ENCODE results near the gene CUBN.

DNA sequence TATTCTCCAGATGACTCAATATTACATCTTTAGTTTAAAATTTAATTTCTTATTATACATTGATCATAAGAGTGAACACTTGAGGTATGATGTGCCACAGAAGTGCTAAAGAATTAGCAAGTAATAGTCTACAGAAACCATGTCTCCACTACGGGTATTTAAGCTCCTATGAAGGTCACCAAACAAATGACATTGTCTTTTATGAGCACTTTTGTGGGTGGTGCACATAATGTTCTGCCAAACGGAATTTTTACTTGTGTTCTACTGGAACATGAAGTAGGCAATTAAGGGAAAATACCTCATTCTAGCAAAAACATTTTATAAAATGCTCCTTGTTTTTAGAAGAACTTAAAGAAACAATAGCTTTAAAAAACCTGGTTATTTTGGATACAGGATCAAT, 27.4 kb upstream of the CUBN start:
- TF ChIP-seq, protein P1, sequence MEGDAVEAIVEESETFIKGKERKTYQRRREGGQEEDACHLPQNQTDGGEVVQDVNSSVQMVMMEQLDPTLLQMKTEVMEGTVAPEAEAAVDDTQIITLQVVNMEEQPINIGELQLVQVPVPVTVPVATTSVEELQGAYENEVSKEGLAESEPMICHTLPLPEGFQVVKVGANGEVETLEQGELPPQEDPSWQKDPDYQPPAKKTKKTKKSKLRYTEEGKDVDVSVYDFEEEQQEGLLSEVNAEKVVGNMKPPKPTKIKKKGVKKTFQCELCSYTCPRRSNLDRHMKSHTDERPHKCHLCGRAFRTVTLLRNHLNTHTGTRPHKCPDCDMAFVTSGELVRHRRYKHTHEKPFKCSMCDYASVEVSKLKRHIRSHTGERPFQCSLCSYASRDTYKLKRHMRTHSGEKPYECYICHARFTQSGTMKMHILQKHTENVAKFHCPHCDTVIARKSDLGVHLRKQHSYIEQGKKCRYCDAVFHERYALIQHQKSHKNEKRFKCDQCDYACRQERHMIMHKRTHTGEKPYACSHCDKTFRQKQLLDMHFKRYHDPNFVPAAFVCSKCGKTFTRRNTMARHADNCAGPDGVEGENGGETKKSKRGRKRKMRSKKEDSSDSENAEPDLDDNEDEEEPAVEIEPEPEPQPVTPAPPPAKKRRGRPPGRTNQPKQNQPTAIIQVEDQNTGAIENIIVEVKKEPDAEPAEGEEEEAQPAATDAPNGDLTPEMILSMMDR (IDR thresholded peaks at IDR 0.05): no peak
- TF ChIP-seq POLR2A (IDR thresholded peaks at IDR 0.05): no peak
